GM21576 (cell line): ENCODE results near the gene CAMTA1.

ENCODE experiments used
- ATAC-seq: cut with Tn5 transposase; IDR thresholded peaks from one replicate; pipeline ENCODE4 v1.9.1; 2021; ENCODE audit warnings: mild to moderate bottlenecking, moderate library complexity; ENCODE audit not compliant: unreplicated experiment

CAMTA1 gene

DNA sequence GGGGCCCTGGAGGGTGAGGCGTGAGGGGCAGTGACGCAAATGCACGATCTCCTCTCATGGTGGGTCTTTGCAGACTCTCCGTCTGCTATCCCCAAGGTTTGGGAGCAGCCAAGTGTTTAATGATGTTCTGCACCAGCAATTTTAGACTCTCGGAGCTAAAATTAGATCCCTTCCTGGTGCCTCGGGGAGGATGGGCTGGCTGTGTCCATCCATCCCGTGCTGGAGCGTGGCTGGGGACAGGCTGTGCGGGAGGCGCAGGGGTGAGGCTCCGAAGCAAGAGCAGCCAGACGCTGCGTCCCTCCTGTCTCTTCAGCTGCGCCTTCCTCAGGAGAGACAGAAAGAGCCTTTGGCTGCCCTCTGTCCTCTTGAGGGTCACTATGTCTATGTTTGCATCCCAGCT, 387.6 kb downstream of the CAMTA1 start:
- no peak for ATAC-seq

- no peak for ATAC-seq
Observed at GRCh38 chr1:7174561-7174960, 389.3 kb downstream of the CAMTA1 start.

GRCh38 chr1:7174980-7175906, 390.0 kb downstream of the CAMTA1 start:
- no peak for ATAC-seq

DNA sequence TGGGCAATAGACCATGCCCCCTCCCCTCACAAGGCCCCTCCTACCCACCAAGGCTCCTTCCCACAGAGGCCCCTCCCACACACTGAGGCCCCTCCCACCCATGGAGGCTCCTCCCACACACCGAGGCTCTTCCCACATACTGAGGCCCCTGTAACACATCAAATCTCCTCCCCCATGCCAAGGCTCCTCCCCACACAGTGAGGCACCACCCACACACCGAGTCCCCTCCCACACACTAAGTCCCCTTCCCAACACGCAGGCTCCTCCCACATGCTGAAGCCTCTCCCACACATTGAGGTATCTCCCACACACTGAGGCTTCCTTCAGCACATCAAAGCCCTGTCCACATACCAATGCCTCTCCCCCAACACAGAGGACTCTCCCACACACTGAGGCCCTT, 391.8 kb downstream of the CAMTA1 start:
- no peak for ATAC-seq

DNA sequence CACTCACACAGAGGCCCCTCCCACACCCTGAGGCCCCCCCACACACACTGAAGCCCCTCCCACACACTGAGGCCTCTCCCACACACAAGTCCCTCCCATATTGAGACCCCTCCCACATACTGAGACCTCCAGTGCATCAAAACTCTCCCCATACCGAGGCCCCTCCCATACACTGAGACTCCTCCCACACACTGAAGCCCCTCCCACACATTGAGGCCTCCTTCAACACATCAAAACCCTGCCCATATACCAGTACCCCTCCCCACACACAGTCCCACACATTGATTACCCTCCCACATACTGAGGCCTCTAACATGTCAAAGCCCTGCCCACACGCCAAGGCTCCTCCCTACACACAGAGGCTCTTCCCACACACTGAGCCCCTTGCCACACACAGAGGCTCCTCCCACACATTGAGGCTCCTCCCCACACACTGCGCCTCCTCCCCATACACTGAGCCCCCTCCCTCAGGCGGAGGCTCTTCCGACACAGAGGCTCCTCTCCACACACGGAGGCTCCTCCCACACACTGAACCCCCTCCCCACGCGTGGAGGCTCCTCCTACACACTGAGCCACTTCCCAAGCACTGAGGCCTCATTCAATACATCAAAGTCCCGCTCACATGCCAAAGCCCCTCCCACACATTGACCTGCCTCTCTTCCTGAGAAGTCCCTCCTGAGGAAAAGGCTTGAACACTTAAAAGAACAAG, 392.3 kb downstream of the CAMTA1 start:
- ATAC-seq = no peak

GRCh38 chr1:7178336-7178735, 393.1 kb downstream of the CAMTA1 start:
- no peak for ATAC-seq

- ATAC-seq = no peak
Observed at GRCh38 chr1:7178741-7179140, 393.5 kb downstream of the CAMTA1 start.

- no peak for ATAC-seq
Observed at GRCh38 chr1:7185721-7186120, 400.5 kb downstream of the CAMTA1 start.

- no peak for ATAC-seq
Observed at GRCh38 chr1:7186382-7187111, 401.3 kb downstream of the CAMTA1 start.

DNA sequence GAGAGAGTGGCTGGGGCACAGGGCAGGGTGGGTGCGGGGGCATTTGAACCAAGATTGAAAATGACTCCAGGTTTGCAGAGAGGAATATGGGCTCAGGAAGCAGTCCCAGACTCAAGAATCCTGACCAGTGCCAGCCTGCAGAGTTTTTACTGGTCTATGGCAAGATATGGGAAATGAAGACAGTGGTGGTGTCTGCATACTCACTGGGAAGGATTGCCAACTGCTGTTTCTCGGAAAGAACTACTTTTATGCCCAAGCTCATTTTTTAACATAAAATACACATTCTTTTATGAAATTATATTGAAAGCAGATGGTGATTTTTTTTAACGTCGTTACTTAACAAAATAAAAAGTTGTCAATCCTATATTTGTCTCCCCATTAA, 401.8 kb downstream of the CAMTA1 start:
- no peak for ATAC-seq

DNA sequence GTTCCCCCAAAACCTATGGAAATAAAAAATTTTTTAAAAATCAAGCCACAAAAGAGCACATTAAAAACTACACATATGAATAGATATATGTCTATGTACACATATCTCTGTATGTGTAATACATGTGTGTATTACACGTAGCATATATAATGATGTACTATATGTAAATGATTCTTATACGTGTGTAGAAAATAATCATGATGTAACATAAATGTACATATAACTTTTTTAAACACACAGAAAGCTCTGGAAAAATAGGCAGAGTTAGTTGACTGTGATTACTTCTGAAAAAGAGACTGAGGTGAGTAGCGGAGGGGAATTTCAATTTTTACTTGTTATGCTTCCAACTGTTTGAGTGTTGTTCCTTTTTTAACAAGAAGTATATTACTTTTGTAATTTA, 405.0 kb downstream of the CAMTA1 start:
- ATAC-seq = no peak

GRCh38 chr1:7192453-7192852, 407.2 kb downstream of the CAMTA1 start:
- no peak for ATAC-seq

- ATAC-seq = no peak
Observed at GRCh38 chr1:7196036-7196911, 411.0 kb downstream of the CAMTA1 start.

DNA sequence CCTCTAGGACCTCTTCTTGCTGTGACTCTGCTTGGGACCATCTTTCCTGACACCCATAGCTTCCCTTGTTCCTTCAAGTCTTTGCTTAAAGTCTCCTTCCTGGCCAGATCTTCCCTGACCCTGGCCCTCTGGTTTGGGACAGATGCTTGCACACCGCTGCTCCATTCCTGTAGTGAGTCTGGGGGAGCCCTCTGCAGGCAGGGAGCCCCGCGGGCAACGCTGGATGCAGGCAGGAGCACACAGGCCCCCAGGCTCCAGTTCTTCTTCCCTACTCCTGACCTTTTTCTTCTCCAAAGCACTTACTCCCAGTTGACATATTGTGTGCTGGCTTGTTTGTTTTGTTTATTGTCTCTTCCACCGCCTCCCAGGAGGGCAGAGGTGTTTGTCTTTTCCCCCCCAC, 413.4 kb downstream of the CAMTA1 start:
- ATAC-seq = no peak

DNA sequence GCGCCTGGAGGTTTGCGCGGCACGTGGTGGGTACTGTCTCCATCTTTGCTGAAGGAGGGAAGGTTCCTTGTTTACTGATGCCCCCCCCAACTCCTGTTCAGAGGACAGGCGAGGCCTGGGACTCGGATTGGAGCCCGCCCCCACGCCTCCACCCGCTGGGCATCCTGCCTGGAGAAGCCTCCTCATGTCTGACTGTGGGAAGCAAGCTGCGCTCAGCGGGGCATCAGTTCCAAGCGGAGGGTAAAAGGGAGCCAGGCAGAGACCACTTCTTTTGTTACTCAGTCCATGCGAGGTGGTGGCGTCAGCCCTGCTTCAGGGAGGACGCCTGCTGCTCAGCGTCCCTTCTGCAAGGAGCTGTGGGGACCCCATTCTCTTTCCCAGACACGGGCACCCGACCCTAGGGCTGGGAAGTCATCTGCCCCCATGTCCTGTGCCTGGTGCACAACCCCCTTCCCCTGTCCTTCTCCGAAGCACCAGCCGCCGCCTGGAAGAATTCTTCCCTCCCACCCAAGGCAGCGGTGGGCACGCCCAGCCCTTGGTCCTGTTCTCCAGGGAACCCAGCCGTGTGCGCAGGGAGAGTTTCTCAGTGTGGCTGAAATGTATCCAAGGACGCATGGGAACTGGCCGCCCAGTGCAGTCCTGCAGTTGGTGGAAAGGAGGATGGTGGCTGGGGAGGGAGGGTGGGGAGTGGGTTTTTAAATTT, 414.0 kb downstream of the CAMTA1 start:
- ATAC-seq = no peak

DNA sequence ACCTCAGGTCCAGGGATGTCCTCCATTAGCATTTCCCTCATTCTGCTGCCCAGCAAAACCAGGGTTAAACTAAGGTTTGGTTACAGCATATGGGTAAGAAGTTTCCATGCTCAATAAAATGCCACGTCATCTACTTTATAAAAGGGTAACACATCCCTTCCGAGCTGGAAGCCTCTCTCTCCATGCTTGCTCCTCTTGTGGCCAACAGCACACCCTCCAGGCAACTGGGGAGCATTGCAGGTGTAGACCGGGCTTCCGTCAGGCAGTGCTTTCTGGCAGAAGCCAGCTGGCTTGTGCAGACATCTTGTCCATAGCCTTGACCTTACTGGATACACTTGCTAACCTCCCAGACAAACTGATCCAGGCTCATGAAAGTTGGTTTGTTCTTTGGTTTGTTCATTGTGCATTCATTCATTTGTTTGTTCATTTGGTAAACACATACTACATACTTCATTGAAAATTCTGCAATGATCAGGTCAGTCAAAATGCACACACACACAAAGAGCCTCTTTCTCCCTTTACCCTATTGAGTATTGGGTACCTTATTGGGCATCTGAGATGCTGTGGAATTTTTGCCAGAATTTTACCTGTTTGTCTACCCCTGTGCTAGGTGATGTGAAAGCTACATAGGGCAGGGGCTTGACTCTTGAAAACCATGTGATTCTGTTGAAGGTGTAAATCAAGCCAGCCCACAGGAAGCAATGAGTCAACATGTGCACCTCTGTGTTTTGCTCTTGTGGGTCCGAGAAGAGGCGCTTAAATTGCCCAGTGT, 422.8 kb downstream of the CAMTA1 start:
- no peak for ATAC-seq

- ATAC-seq = no peak
Observed at GRCh38 chr1:7208647-7209180, 423.5 kb downstream of the CAMTA1 start.

DNA sequence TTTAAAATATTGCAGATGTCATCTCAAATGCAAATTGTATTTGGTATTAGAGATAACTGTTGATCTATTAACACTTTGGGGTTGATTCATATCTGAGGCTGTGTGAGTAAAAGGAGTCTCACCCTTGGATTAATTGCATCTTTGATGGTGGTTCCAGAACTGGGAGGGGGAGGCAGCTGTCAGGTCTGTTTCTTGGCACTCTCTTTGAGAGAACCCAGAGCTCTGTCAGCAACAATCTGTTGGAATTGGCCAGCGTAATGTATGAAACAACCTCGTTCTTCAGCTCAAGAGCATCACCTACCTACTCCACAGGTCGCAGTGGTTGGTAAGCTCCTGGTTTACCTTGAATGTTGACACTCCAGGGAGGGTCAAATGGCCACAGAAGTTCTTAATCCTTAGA, 424.1 kb downstream of the CAMTA1 start:
- no peak for ATAC-seq
